Sigmoid colon (tissue), 4 donors: ENCODE measurements around the gene APLP2.

Source experiments
- CTCF ChIP-seq, 4 experiments: fragments of 450-650 bp in 3 of 4; fragments of 200-600 bp in 1 of 4; IDR thresholded peaks; one replicate each; pipeline ENCODE4 v1.5.1; 2016 to 2019; ENCODE audit warnings: antibody characterized with exemption in 4 of 4, mild to moderate bottlenecking in 3 of 4, moderate library complexity in 2 of 4
- EP300 ChIP-seq, 4 donors: sonication (generic); formaldehyde crosslinking; IDR thresholded peaks; one replicate each; pipeline ENCODE4 v1.6.1; 2017; ENCODE audit warnings: antibody characterized with exemption in 4 of 4
- POLR2A ChIP-seq, 2 donors: fragments of 450-650 bp; IDR thresholded peaks; one replicate each; pipeline ENCODE4 v1.6.1; 2016; ENCODE audit warnings: antibody characterized with exemption in 2 of 2, mild to moderate bottlenecking in 2 of 2, moderate library complexity in 2 of 2

GRCh38 chr11:130136107-130136506 lies 66.4 kb downstream of the APLP2 start:
- TF ChIP-seq POLR2A (IDR thresholded peaks at IDR 0.05) (no peak), CTCF (IDR thresholded peaks at IDR 0.05) (no peak), EP300 (IDR thresholded peaks at IDR 0.05) (no peak)
